Measurements from ENCODE around the gene SIGLEC15.

The SIGLEC15 gene

DNA sequence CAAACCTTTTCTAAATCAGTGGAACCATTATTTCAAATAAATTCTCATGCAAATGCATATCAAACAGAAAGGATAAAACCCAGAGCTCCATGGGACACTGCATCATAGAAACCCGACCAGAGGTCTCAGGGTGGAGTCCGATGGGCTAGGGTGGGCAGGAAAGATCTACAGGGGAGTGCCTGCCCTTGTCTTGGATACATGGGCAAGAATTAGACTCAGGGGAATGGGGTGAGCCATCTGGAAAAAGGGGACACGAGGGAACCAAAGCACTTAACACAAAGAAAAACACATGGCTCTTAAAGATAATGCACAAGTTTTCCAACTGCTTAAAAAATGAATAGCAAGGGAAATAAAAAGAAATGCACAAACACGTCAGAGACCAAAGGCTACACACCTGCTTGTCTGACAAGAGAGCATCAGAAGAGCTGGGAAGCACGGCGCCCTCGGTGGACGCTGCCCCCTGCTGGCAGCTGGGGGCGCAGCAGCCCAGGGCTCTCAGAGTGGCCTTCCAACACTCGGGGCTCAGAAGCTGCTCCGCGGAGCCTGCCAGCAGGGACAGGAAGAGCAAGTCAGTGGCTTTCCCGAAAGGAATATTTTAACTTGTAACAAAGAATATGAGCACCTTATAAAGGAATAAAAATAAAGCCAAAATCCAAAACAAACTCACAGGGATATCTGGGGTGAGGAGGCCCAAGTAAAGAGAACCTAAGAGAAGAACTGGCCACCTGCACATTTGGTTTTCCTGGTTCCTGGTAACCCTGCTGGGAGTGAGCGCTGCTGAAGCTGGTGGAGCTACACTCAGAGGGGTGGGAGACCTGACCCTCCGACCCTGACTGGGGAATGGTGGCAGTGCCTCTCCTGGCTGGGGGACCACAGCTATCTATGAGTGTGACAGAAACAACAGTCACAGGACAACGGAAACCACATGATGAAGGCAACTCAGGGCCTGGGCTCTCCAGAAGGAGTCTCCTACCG, 54.5 kb downstream of the SIGLEC15 start:
- DNase-seq: peak; percentile 73 to 80

DNA sequence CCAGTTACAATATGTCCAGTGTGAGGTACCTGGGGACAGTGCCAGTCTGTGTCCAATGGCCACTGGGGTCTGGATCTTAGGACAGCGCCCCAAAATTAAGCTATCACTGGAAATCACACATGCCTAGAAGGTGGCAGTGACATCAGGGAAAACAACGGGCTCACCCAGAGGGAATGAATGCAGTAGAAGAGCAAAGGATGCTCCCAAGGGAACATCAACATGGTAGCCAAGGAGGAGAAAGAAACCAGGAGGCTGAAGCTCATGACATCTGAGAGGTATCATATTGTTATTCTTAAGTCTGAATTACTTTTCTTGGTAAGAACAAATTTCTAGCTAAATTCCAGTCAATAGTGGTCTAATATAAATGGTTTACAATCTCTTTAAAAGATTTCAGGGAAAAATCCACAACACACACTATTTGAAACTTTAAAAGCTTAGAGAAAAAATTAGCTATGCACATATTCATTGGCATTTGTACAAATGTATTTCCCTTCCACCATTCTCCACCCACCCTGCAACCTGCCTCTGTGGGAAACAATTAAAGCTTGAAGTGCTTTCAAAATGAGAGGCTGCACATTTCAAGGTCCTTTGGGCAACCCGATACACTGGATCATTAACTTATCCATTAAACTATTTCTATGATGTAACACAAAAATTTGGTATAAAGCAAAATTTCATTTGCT, 55.5 kb downstream of the SIGLEC15 start:
- DNase-seq: no peak

DNA sequence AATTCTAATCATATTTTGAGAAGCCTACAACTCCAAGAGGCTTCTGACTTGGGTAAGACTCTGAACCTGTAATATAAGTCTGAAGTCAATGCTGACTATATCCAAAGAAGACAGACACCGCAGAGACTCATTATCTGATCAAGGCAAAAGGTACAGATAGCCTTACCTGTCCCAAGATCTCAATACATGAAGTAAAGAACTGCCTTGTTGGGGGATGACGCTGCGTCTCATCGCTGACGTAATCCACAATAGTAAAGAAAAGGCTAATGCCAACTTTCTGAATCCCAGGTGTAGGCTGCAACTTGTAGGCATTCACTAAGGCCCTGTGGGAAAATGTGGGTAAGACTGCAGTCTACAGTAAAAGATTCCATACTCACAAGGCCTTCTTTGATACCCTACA, 62.1 kb downstream of the SIGLEC15 start:
- DNase-seq: no peak

DNA sequence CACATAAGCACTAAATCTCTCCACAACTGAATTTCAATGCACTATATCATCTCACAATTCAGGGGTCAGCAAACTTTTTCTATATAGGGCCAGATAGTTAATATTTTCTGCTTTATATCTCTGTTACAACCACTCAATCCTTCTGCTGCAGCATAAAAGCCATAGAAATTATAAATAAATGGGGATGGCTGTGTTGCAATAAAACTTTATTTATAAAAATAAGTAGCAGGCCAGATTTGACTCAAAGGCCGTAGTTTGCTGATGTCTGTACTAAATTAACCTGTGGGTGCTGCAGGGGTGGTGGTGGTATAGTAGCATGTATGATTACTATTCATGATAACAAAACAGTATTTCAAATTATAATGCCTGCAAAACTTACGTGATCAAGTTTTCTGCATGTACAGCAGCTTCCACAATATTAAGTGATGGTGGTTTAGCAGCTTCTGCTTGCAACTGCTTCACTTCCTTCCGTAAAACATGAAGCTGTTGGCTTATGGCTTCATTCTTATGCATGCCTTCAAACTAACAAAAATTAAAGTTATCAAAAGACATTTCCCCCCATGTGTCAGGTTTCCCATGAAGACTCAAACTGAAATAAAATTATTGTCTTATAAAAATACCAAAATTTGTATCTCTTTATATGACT, 64.1 kb downstream of the SIGLEC15 start:
- no peak for DNase-seq

DNA sequence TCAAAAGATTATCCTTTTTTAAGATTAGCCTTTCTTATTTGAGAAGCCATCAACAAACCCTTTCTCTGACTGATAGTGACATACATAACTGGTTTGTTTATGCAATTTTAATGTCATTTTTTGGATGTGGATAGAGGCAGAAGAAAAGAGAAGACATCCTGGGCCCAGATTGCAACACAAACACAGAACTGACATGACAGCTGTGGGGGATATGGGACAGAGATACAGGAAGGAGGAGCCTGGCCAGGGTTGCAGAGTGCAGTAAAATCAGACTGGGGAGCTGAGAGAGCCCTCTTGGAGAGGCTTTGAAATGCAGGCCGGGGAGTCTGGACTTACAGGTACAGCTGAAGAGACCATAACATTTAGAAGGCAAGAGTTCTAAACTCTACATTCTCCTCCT, 65.1 kb downstream of the SIGLEC15 start:
- no peak for DNase-seq

DNA sequence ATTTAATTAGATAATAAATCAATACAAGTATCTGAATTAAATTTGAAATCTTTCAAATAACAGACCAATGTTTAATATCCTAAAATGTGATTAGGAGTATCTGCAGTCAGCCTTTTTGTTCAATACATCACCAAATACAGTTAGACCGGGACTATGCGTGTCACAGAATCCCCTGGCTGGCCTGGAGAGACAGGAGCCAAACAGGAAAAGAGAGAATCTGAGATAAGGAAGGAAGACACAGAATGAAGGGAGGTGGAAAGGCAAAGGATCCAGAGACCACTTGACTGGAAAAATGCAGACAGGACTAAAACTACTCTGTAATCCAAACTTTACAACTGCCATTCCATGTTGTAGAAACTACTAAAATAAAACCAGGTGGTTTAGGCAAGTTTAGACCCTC, 66.3 kb downstream of the SIGLEC15 start:
- no peak for DNase-seq

All from stimulated activated CD4-positive, alpha-beta T cell treated with anti-CD3 and anti-CD28 coated beads, Interleukin-2, amount 100 ng/mL, for 48 hours (primary cell).